ENCODE data around the gene CCDC63.

DNA sequence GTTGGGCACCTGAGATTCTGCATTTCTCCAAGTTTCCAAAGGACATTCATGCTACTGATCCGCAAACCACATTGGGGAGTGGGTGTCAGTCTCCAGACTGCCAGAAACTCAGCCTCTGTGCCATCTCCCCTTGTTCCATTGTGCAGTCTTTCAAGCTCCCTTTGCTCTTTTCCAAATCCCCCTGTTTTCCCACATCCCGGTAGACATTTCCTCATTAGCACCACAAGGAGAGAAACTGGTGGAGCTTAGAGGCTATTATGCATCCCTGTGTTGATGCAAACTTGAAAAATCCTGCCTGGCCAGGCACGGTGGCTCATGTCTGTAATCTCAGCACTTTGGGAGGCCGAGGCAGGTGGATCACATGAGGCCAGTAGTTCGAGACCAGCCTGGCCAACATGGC is 10.7 kb downstream of the CCDC63 start:
- TF ChIP-seq SIN3B (IDR thresholded peaks at IDR 0.05; ENCODE audit: low read depth) (no peak), ZNF644 (tag; IDR thresholded peaks at IDR 0.05; ENCODE audit: low read depth) (no peak), ATF7 (IDR thresholded peaks at IDR 0.05) (no peak), FOXJ3 (CRISPR knock-in tag; IDR thresholded peaks at IDR 0.05) (no peak)

Measured in K562 (cell line).